Tongue (tissue), 2 donors: ENCODE results near the gene RB1. TPM values are rescaled to one million over a fixed set of nuclear protein-coding genes. Genes with fewer than 3 reads are reported as not detected.
"Not testable (repeated sequence)": the region's sequence is repeated elsewhere in the genome, so short reads cannot be mapped to it uniquely, and the experiment has no call there.

Experiments used
- DNase-seq: peaks from one replicate; pipeline ENCODE4 v3.0.0-alpha.2; 2015
- total RNA-seq: library from RNA; depleted of rRNA; stranded (reverse); fragments of >200 nt; gene quantifications from one replicate; pipeline ENCODE4 v1.2.3, GENCODE V29; 2014

RB1 gene
- total RNA-seq, 1 donor from 2014 or later, result 55.8 TPM

- not testable (repeated sequence) for DNase-seq
Measured at GRCh38 chr13:48355524-48355923, 52.0 kb downstream of the RB1 start.

GRCh38 chr13:48356750-48357149 lies 53.2 kb downstream of the RB1 start:
- no peak for DNase-seq

- DNase-seq, result no peak
Measured at GRCh38 chr13:48369988-48370387, 66.4 kb downstream of the RB1 start.

GRCh38 chr13:48370815-48371214 lies 67.3 kb downstream of the RB1 start:
- no peak for DNase-seq

- no peak for DNase-seq
Measured at GRCh38 chr13:48377857-48378256, 74.3 kb downstream of the RB1 start.

GRCh38 chr13:48380581-48380980 lies 77.0 kb downstream of the RB1 start:
- no peak for DNase-seq

GRCh38 chr13:48383384-48383783 lies 79.8 kb downstream of the RB1 start:
- no peak for DNase-seq

- DNase-seq, result no peak
Measured at GRCh38 chr13:48386816-48387215, 83.3 kb downstream of the RB1 start.

- no peak for DNase-seq
Measured at GRCh38 chr13:48391257-48391656, 87.7 kb downstream of the RB1 start.

GRCh38 chr13:48393030-48393697 lies 89.6 kb downstream of the RB1 start:
- no peak for DNase-seq

- DNase-seq, result no peak
Measured at GRCh38 chr13:48393698-48394085, 90.1 kb downstream of the RB1 start.

- DNase-seq, result no peak
Measured at GRCh38 chr13:48397744-48398143, 94.2 kb downstream of the RB1 start.

- no peak for DNase-seq
Measured at GRCh38 chr13:48398450-48399095, 95.0 kb downstream of the RB1 start.

GRCh38 chr13:48400090-48400694 lies 96.6 kb downstream of the RB1 start:
- no peak for DNase-seq

- peak; percentile 46 for DNase-seq
Measured at GRCh38 chr13:48400850-48401291, 97.3 kb downstream of the RB1 start.

GRCh38 chr13:48401480-48401879 lies 97.9 kb downstream of the RB1 start:
- no peak for DNase-seq

- DNase-seq, result no peak
Measured at GRCh38 chr13:48402325-48402932, 98.9 kb downstream of the RB1 start.

- no peak for DNase-seq
Measured at GRCh38 chr13:48403151-48403631, 99.6 kb downstream of the RB1 start.

- DNase-seq, result no peak
Measured at GRCh38 chr13:48403913-48404312, 100.4 kb downstream of the RB1 start.

GRCh38 chr13:48404952-48405351 lies 101.4 kb downstream of the RB1 start:
- no peak for DNase-seq

GRCh38 chr13:48405875-48406274 lies 102.3 kb downstream of the RB1 start:
- no peak for DNase-seq

- peak; percentile 19 for DNase-seq
Measured at GRCh38 chr13:48410199-48410598, 106.6 kb downstream of the RB1 start.

- DNase-seq, result peak; percentile 38
Measured at GRCh38 chr13:48411147-48411794, 107.7 kb downstream of the RB1 start.
